HG02678 (cell line): Measurements from ENCODE around the gene GALNT2.
A peak's percentile ranks its signal among the peaks of the same experiment; 100 is the strongest.

Experiments used
- ATAC-seq: cut with Tn5 transposase; IDR thresholded peaks from one replicate; pipeline ENCODE4 v1.9.1; 2021; ENCODE audit warnings: mild to moderate bottlenecking, moderate library complexity; ENCODE audit not compliant: unreplicated experiment

GALNT2 gene

GRCh38 chr1:230268371-230269170, 201.5 kb downstream of the GALNT2 start:
- no peak for ATAC-seq

- peak; percentile 4 for ATAC-seq
Observed at GRCh38 chr1:230270185-230270558, 203.1 kb downstream of the GALNT2 start.

GRCh38 chr1:230270559-230271281, 203.7 kb downstream of the GALNT2 start:
- peak; percentile 62 for ATAC-seq

GRCh38 chr1:230271300-230272035, 204.4 kb downstream of the GALNT2 start:
- ATAC-seq, result no peak

DNA sequence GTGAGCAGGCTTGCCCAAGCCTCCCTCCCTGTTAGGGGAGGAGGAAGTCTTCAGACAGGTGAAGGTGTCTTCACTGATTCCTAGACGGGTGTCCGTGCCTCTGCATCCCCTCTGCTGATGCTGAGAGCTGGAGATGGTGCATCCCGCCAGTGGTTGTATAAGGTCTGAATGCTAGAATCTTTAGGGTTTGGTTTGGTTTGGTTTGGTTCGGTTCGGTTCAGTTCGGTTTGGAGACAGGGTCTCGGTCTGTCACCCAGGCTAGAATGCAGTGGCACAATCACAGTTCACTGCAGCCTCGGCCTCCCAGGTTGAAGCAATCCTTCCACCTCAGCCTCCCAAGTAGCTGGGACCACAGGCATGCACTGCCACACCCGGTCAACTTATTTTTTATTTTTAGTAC, 205.5 kb downstream of the GALNT2 start:
- ATAC-seq, result no peak

DNA sequence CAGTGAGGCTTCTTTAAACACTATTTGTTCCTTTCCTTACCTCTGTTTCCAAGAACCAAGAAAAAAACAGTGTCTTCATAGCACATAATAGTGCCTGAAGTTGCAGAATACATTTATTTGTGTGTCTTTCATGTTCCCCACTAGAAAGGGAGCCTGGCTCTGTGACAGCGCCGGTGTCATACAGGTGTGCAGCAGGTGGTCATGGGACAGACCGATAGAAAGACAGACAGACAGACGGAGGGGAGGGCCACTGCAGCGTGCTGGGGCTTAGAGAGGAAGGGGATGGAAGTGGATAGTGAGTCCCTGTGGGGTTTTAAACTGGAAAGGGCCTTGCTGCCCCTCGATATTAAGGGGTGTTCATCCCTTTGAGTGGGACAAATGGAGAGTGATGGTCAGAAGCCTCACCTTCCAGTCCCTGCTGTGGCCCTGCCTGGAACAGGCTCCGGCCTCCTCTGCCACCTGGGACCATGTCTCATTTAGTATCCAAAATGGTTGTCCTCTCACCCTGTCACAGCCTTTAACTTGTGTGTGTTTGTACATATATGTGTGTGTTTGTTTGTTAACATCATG, 206.2 kb downstream of the GALNT2 start:
- ATAC-seq, result no peak

GRCh38 chr1:230274254-230274653, 207.2 kb downstream of the GALNT2 start:
- no peak for ATAC-seq

GRCh38 chr1:230276401-230276800, 209.4 kb downstream of the GALNT2 start:
- ATAC-seq, result no peak

DNA sequence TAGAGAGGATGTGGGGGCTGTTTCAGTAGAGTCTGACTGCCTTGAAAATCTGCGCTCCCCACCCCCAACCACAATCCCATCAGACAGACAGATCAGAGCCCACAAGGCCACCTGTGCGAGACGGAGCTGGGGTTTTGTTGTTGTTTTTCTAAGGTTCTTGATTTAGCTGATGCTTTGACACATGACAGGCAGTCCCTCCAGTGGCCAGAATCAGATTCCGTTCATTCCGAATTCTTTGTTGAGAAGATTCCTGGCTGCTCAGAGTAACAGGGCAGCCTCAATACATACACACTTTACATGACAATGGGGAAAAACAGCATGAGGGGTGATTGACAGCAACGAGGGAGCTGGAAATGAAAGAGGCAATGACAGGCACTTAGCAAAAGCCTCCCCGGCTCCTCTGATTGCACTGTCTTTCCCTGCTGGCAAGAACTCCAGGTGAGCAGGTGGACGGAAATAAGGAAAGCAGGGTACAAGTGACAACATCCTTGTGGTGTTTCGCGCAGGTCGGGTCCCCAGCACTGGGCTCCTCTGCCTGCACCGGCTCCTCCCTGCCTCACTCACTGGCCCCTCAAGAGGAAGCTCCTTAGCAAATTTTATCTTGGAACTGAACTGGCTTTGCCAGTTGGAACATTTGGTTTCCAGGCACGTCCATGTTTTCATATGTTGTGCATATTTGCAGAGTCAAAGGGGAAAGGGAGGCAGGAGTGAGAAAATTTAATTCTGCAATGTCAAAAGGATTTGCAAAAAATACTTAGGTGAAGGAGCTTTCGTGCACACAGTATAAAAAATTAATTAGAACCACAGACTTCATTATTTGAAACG, 210.4 kb downstream of the GALNT2 start:
- peak; percentile 63 for ATAC-seq

DNA sequence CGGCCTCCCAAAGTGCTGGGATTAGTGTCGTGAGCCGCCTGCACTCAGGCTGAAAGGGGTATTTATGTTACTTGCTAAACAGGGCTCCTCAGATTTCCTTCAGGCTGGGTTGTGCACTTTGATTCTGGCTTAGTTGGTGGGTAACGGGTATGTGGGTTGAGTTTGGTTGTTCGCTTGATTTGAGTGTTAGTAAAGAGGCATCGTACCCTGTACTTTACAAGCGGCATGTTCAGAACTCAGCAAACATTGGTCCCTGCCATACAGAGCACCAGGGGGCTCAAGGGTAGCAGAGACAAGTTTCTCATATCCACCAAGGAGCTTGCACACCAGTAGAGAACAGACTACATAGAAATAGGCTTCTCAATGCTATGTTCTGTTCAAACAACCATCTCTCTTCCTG, 211.3 kb downstream of the GALNT2 start:
- ATAC-seq, result no peak

- ATAC-seq, result no peak
Observed at GRCh38 chr1:230278871-230279582, 212.0 kb downstream of the GALNT2 start.

GRCh38 chr1:230279583-230279945, 212.5 kb downstream of the GALNT2 start:
- no peak for ATAC-seq

DNA sequence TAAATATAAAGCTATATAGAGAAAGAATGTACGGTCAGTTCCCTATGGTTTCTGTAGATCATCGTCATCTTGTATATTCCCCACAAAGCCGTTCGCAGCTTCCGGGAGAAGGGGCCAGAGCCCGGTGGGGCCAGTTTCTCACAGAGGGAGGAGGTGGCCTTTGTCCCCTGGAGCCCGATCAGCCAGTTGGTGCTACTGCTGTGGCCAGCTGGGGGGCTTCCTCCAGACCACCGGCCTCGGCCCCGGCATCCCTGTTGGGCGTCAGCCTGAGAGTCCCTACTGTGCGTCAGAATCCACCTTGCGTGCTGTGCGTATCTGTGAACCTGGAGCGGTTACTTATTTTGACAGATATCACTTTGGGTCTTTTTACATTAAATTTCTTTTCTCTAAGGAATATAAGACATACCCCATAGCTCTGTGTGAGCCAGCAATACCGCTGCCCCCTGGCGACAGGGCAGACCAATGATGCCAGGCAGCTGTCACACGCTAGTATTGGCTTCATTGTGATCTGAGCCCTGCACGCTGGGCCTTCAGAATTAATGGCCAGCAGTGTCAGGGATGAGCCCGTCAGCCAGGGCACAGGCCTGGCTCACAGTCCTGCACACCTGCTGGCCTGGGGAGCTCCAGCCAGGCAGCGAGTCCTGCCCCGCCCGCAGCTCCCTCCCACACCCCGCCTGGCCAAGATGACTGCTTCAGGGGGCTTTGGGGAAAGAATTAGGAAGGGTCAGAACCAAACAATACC, 213.2 kb downstream of the GALNT2 start:
- ATAC-seq, result no peak

GRCh38 chr1:230280906-230281413, 213.9 kb downstream of the GALNT2 start:
- ATAC-seq, result no peak

DNA sequence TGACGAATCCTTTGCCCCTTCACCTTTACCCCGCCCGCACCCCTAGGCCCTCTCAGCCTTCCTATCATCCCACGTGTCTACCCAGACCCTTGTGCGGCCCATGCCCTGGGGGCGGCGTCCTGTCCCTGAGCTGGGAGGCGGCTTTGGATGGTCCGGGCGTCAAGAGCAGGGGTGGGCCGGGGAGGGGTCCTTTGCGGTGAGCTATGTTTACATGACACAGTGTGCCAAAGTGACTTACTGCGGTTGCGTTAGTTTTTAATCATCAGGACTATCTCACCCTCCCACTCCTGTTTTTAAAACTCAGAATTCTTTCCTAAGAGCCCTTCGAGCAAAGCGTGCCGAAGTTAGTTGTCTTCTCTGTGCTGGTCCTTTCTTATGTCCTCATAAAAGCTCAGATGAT, 214.5 kb downstream of the GALNT2 start:
- no peak for ATAC-seq

- peak; percentile 63 for ATAC-seq
Observed at GRCh38 chr1:230282157-230282556, 215.1 kb downstream of the GALNT2 start.

DNA sequence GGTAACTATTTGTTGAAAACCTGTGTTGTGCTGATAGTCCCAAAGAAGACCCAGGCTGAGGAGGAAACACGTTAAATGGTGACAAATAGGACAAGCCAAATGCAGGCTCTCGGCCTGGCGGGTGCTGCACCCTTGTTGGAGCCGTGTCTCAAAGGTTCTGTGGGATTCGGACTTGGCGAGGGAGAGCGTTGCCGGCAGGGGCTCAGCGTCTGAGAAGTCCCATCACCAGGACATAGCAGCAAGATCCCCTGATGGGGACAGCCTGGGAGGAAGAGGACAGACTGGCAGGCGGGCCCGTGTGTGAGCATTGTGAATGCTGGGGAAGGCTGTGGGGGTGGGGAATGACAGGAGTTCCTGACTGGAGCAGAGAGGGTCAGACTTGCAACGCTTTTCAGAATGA, 216.6 kb downstream of the GALNT2 start:
- ATAC-seq, result no peak

DNA sequence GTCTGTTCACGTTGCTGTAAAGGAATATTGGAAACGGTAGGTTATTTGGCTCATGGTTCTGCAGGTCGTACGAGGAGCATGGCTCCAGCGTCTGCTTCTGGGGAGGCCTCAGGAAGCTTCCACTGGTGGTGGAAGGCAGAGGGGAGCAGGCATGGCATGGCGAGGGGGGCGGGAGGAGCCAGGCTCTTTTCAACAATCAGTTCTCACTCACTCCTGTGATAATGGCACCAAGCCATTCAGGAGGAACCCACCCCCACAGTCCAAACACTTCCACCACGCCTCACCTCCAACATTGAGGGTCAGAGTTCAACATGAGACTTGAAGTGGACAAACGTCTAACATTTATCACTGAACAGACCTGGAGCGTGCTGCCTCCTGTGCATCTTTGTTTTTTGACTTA, 217.9 kb downstream of the GALNT2 start:
- no peak for ATAC-seq

DNA sequence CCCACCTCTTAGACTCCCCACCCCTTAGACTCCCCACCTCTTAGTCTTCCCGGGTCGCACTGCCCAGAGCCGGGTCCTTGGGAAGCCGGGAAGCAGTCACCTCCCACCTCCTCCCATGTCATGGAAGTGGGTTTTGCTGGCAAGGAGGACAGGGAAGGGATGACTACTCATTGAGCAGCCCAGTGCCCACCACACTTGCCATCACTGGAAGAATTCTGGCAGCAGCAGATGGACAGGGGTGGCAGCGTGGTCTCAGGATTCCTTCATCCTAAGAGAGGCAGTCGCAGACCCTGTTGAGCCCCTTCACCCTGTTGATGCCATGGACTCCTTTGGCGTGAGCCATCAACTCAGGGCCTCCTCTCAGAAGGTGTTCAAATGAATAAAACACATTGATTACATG, 218.3 kb downstream of the GALNT2 start:
- no peak for ATAC-seq
